ENCODE data around the gene ITPKB. TPM values are rescaled to one million over a fixed set of nuclear protein-coding genes. Genes with fewer than 3 reads are reported as not detected.
"Not testable (repeated sequence)": the region's sequence is repeated elsewhere in the genome, so short reads cannot be mapped to it uniquely, and the experiment has no call there.

The ITPKB gene
- total RNA-seq, 1 experiment from 2014 or later, result 56.9 TPM

DNA sequence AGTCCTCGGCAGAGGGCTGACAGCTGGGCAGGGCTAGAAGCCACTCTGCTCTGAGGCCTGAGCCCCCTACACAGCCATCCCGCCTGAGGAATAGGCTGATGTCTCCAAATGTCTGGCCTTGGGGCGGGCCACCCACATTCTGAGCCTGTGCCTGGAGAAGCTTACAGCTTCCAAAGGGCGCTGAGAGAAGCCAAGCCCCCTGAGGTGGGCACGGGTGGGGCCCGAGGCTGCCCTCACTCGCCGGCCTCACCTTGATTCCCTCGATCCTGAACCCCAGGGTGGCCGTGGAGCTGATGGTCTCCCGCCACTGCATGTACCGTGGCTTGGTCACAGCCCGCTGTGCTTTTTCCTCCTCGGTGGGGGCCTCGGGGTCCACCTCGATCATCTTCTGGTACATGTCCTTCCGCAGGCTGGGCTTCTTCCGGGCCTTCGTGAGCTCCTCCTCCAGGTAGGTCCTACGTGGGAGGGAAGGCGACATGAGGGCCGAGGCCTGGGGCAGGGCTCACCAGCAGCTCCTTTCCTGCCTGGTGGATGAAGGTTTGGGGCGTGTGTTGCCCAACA lies 97.3 kb downstream of the ITPKB start:
- DNase-seq (ENCODE audit: low read depth, low spot score), result no peak
- in situ Hi-C loops (cut with HindIII; ENCODE audit: low pct_unique_long_range_greater_than_20kb, low sequenced_read_pairs), result no loop called here

GRCh38 chr1:226640321-226641136 lies 98.6 kb downstream of the ITPKB start:
- DNase-seq (ENCODE audit: low read depth, low spot score), result no peak
- in situ Hi-C loops (cut with HindIII; ENCODE audit: low pct_unique_long_range_greater_than_20kb, low sequenced_read_pairs), result no loop called here

GRCh38 chr1:226639631-226640061 lies 99.4 kb downstream of the ITPKB start:
- in situ Hi-C loops (cut with HindIII; ENCODE audit: low pct_unique_long_range_greater_than_20kb, low sequenced_read_pairs), result no loop called here
- DNase-seq (ENCODE audit: low read depth, low spot score), result no peak

DNA sequence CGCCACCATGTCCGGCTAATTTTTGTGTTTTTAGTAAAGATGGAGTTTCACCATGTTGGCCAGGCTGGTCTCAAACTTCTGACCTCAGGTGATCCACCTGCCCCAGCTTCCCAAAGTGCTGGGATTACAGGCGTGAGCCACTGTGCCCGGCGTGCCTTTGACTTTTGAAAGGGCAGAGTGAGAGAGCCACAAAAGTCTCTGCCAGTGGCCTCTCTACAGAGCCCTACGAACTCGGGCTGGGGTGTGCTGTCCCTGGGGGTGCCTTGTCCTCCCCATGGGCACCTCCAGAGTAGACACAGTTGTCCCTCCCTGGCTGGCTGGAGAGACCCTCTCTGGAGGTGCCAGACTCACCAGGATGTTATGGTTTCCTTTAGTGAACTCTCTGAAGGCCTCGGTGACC lies 99.9 kb downstream of the ITPKB start:
- in situ Hi-C loops (cut with HindIII; ENCODE audit: low pct_unique_long_range_greater_than_20kb, low sequenced_read_pairs); DNase-seq (ENCODE audit: low read depth, low spot score): not testable (repeated sequence)

GRCh38 chr1:226638608-226639007 lies 100.5 kb downstream of the ITPKB start:
- no peak for DNase-seq (ENCODE audit: low read depth, low spot score)
- in situ Hi-C loops (cut with HindIII; ENCODE audit: low pct_unique_long_range_greater_than_20kb, low sequenced_read_pairs), result no loop called here

- in situ Hi-C loops (cut with HindIII; ENCODE audit: low pct_unique_long_range_greater_than_20kb, low sequenced_read_pairs), result no loop called here
- no peak for DNase-seq (ENCODE audit: low read depth, low spot score)
Measured at GRCh38 chr1:226638001-226638601, 101.0 kb downstream of the ITPKB start.

DNA sequence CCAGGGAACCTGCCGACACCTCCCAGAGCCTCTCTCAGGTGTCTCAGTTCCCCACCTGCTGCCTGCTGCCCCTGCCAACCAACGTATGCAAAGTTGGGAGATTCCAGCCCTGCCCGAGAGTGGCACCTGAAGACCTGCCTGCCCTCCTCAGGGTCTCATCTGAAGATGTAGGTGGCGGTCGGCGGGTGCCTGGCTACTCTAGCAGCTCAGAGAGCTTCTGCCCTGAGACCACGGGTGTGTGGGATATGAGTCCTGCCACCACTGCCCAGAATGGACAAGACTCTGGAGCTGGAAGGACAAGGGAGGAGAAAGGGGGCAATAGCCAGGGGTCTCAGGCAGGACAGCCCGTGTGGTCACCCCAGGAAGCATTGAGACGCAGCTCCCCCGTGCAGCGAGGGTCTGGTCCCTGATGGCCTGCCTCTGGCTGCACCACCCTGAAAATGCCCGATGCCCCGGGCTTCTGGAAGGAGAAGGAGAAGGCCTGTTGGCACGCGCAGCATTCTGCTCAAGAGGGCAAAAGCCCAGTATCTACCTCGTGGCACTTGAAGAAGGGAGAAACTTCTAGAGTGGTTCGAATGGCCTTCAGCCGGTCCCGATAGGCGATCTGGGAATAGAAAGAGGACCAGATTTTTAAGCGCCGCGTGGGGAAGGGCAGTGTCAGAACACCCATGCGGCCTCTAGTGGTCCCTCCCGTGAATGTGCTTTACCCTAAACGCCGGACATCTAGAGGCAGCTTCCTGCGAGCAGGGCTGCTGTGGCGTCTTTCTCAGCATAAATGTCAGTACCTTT lies 101.7 kb downstream of the ITPKB start:
- peak; percentile 64 for DNase-seq (ENCODE audit: low read depth, low spot score)
- in situ Hi-C loops (cut with HindIII; ENCODE audit: low pct_unique_long_range_greater_than_20kb, low sequenced_read_pairs), result no loop called here

GRCh38 chr1:226636847-226637096 lies 102.3 kb downstream of the ITPKB start:
- in situ Hi-C loops (cut with HindIII; ENCODE audit: low pct_unique_long_range_greater_than_20kb, low sequenced_read_pairs), result no loop called here
- DNase-seq (ENCODE audit: low read depth, low spot score), result no peak

- DNase-seq (ENCODE audit: low read depth, low spot score), result no peak
- in situ Hi-C loops (cut with HindIII; ENCODE audit: low pct_unique_long_range_greater_than_20kb, low sequenced_read_pairs), result no loop called here
Measured at GRCh38 chr1:226635456-226635941, 103.6 kb downstream of the ITPKB start.

- DNase-seq (ENCODE audit: low read depth, low spot score), result no peak
- in situ Hi-C loops (cut with HindIII; ENCODE audit: low pct_unique_long_range_greater_than_20kb, low sequenced_read_pairs), result no loop called here
Measured at GRCh38 chr1:226634611-226635246, 104.4 kb downstream of the ITPKB start.

DNA sequence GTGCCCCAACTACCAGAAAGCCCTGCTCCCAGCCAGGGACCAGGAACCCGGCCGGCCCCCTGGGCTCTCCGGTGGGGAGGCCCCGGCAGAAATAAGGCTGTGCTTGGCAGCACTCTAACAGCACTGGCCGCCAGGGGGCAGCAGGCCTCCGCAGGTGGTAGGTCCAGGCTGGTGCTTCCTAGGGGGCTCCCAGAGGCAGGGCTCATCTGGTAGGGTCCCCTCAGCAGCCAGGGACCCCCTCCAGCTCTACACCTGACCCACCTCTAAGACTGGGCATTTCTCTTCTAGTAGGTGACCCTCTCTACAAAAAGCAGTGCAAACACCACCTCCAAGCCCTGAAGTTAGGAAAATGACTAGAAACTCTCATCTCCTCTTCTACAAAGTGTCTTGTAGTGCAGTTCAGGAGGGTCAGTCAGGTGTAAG lies 104.9 kb downstream of the ITPKB start:
- in situ Hi-C loops (cut with HindIII; ENCODE audit: low pct_unique_long_range_greater_than_20kb, low sequenced_read_pairs), result no loop called here

DNA sequence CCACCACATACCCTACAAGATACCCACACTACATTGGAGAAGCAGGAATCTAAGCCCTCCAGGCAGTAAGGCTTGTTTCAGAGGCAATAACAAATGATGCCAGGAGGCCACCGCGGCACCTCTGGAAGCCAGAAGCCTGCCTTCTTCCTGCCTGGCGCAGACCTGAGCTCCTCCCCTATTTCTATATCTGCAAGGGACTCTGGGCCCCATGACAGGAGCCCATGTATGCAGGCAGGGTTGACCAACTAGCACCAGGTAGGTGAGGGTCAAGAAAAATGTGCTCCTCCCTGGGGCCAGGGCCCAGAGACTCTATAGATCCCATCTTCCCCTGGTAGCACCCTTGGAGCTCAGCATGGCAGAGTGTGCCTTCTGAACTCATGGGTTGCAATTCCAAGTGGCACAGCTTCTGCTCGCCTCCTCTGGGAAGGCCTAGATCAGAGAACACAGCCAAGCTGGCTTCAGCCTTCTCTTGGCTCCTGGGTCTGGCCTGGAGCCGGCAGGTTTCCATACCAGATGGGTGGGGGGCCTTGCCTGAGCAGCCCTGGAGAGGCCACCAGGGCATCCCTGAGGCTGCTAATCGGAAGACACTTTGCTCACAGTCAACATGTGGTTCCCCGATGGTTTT lies 105.4 kb downstream of the ITPKB start:
- peak; percentile 39 for DNase-seq (ENCODE audit: low read depth, low spot score)
- in situ Hi-C loops (cut with HindIII; ENCODE audit: low pct_unique_long_range_greater_than_20kb, low sequenced_read_pairs), result no loop called here

More for the DNA sequence above, 104.9 kb downstream of the ITPKB start:
- DNase-seq (ENCODE audit: low read depth, low spot score), result peak; percentile 72

DNA sequence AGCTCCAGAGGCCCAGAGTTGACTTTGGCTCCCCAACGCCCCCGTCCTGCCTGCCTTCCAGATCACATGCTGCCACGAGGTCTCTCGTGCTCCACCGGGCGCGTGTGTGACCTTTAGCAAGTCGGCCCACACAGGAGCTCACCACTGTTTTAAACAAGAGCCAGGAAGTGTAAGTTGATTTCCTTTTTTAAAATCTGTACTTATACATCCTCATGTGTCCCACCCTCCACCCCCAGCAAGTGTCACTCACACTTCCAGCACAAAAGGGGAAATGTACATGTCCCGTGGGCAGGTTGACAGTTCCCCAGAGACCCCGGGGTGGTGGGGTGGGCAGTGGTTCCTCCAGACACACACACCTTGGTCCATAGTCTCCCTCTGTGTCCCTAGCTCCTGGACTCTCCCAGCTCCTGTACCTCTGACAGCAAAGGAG lies 106.1 kb downstream of the ITPKB start:
- in situ Hi-C loops (cut with HindIII; ENCODE audit: low pct_unique_long_range_greater_than_20kb, low sequenced_read_pairs), result no loop called here

GRCh38 chr1:226632169-226632879 lies 106.8 kb downstream of the ITPKB start:
- in situ Hi-C loops (cut with HindIII; ENCODE audit: low pct_unique_long_range_greater_than_20kb, low sequenced_read_pairs), result no loop called here

More for the DNA sequence above, 106.1 kb downstream of the ITPKB start:
- peak; percentile 89 for DNase-seq (ENCODE audit: low read depth, low spot score)

DNA sequence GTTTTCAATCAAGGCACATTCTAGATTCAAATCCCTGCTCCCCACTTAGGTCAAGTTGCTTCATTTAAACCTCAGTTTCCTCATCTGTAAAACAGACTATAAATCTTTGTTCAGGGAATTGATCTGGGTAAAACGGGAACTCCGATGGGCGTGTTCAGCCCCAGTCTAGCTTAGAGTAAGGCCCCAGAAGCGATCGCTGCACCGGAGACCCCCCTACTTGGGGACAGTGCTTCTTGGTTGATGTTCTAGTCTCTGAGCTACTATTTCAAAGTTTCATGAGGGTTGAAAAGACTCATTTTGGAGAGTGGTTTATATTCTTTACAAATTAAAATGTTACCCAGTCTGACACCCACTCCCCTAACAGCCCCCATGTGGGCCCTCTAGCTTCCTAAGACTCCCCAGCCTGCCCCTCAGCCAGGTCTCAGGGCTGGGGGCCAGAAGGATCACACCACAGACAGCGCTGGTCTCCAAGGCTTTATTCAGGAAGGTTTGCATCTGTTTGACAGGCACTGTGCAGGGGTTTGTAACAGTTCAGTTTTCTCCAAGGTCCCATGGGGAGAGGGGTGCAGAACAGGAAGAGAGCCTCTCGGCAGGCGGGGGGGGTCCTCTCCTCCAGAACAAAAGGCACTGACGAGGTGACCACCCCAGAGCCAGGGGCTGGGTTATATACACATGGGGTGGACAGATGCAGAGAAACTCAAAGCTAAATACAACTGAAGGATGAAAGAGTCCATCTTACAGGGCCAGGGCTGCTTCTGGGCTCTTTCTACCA lies 107.7 kb downstream of the ITPKB start:
- DNase-seq (ENCODE audit: low read depth, low spot score), result no peak
- in situ Hi-C loops (cut with HindIII; ENCODE audit: low pct_unique_long_range_greater_than_20kb, low sequenced_read_pairs), result no loop called here

More at GRCh38 chr1:226632169-226632879, 106.8 kb downstream of the ITPKB start:
- no peak for DNase-seq (ENCODE audit: low read depth, low spot score)

DNA sequence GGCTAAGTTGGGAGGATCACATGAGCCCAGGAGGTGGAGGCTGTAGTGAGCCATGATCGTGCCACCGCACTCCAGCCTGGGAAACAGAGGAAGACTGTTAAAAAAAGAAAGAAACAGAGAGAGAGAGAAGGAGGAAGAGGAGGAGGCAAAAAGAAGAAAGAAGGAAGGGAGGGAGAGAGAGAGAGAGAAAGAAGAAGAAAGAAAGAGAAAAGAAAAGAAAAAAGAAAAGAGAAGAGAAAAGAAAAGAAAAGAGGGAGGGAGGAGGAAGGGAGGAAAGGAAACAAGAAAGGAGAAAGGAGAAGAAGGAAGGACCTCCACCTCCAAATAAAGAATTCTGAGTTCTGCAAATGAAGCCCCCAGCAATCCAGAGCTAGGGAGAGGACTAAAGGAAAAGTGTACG lies 108.5 kb downstream of the ITPKB start:
- in situ Hi-C loops (cut with HindIII; ENCODE audit: low pct_unique_long_range_greater_than_20kb, low sequenced_read_pairs), result no loop called here

More for the DNA sequence above, 108.5 kb downstream of the ITPKB start:
- DNase-seq (ENCODE audit: low read depth, low spot score), result no peak

Measured in SK-MEL-5 (cell line).